GM18502 (cell line): ENCODE results near the gene TBCE.
"Not testable (repeated sequence)": the region's sequence is repeated elsewhere in the genome, so short reads cannot be mapped to it uniquely, and the experiment has no call there.

Source experiments
- ATAC-seq: cut with Tn5 transposase; IDR thresholded peaks from one replicate; pipeline ENCODE4 v1.9.1; 2021; ENCODE audit warnings: mild to moderate bottlenecking; ENCODE audit not compliant: unreplicated experiment, poor library complexity

Gene TBCE

GRCh38 chr1:235351441-235351840, 15.8 kb upstream of the TBCE start:
- no peak for ATAC-seq

DNA sequence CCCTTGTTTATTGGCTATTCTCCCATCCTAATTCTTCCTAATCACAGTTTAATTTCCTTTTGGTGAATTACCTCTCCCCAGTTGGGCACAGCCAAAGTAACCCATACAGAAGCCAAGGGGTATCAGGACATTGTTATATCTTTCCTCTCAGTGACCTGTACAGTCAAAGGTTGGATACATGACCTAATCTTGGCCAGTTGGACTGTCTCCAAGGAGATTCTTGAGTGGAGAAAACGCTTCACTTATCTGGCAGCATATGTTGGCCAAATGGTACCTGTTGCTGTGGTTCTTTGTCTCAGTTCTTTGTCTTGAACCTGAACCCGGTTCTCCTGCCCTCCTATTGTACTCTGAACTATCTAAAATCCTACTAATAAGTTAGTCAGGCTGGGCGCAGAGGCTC, 15.3 kb upstream of the TBCE start:
- no peak for ATAC-seq

GRCh38 chr1:235357485-235358373, 9.5 kb upstream of the TBCE start:
- no peak for ATAC-seq

- no peak for ATAC-seq
These were observed 8.3 kb upstream of the TBCE start for GRCh38 chr1:235358899-235359298.

DNA sequence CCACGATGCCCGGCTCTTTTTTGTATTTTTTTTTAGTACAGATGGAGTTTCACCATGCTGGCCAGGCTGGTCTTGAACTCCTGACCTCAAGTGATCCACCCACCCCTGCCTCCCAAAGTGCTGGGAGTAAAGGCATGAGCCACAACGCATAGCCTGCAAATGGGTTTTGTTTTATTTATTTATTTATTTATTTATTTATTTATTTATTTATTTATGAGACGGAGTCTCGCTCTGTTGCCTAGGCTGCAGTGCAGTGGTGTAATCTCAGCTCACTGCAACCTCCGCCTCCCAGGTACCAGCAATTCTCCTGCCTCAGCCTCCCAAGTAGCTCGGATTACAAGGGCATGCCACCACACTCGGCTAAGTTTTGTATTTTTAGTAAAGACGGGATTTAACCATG, 3.0 kb upstream of the TBCE start:
- ATAC-seq, result not testable (repeated sequence)

DNA sequence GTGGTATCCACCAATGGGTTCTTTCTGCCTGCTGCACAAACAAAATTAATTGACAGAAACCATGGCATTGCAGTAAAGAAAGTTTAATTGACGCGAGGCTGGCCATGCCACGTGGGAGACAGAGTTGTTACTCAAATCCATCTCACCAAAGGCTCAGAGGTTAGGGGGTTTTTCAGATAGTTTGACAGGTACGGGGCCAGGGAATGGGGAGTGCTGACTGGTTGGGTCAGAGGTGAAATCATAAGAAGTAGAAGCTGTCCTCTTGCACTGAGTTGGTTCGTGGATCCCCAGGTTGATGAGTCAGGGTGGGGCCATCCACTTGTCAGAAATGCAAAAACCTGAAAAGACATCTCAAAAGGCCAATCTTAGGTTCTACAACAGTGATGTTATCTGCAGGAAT, 941 bp upstream of the TBCE start:
- ATAC-seq, result no peak

DNA sequence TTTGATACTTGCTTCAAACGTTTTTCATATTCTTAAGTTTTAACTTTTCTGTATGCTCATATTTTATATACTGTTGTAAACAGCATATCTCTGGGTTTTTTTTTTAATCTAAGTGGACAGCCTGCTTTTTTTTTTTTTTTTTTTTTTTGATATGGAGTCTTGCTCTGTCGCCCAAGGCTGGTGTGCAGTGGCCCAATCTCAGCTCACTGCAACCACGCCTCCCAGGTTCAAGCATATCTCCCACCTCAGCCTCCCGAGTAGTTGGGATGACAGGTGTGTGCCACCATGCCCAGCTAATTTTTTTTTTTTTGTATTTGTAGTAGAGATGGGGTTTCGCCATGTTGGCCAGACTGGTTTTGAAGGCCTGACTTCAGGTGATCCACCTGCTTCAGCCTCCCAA, 1.2 kb downstream of the TBCE start:
- no peak for ATAC-seq

GRCh38 chr1:235369802-235370201, 2.6 kb downstream of the TBCE start:
- no peak for ATAC-seq

GRCh38 chr1:235375919-235376605, 8.8 kb downstream of the TBCE start:
- no peak for ATAC-seq

DNA sequence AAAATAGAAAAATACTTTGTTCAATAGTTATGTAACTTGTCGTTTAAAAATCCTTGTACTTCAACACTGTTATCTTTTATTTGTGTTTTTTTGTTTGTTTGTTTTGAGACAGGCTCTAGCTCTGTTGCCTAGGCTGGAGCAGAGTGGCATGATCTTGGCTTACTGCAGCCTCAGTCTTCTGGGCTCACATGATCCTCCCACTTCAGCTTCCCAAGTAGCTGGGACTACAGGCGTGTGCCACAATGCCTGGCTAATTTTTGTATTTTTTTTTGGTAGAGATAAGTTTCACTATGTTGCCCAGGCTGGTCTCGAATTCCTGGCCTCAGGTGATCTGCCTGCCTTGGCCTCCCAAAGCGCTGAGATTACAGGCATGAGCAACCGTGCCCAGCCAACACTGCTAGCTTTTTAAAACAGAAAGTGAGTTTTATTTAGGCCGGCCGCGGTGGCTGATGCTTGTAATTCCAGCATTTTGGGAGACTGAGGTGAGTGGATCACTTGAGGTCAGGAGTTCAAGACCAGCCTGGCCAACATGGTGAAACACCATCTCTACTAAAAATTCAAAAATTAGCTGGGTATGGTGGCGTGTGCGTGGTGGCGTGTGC, 11.0 kb downstream of the TBCE start:
- ATAC-seq, result not testable (repeated sequence)

DNA sequence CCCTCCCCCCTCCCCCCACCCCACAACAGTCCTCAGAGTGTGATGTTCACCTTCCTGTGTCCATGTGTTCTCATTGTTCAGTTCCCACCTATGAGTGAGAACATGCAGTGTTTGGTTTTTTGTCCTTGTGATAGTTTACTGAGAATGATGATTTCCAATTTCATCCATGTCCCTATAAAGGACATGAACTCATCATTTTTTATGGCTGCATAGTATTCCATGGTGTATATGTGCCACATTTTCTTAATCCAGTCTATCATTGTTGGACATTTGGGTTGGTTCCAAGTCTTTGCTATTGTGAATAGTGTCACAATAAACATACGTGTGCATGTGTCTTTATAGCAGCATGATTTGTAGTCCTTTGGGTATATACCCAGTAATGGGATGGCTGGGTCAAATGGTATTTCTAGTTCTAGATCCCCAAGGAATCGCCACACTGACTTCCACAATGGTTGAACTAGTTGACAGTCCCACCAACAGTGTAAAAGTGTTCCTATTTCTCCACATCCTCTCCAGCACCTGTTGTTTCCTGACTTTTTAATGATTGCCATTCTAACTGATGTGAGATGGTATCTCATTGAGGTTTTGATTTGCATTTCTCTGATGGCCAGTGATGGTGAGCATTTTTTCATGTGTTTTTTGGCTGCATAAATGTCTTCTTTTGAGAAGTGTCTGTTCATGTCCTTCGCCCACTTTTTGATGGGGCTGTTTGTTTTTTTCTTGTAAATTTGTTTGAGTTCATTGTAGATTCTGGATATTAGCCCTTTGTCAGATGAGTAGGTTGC, 14.9 kb downstream of the TBCE start:
- not testable (repeated sequence) for ATAC-seq

DNA sequence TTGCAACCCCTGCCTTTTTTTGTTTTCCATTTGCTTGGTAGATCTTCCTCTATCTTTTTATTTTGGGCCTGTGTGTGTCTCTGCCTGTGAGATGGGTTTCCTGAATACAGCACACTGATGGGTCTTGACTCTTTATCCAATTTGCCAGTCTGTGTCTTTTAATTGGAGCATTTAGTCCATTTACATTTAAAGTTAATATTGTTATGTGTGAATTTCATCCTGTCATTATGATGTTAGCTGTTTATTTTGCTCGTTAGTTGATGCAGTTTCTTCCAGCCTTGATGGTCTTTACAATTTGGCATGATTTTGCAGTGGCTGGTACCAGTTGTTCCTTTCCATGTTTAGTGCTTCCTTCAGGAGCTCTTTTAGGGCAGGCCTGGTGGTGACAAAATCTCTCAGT, 18.4 kb downstream of the TBCE start:
- ATAC-seq, result not testable (repeated sequence)

DNA sequence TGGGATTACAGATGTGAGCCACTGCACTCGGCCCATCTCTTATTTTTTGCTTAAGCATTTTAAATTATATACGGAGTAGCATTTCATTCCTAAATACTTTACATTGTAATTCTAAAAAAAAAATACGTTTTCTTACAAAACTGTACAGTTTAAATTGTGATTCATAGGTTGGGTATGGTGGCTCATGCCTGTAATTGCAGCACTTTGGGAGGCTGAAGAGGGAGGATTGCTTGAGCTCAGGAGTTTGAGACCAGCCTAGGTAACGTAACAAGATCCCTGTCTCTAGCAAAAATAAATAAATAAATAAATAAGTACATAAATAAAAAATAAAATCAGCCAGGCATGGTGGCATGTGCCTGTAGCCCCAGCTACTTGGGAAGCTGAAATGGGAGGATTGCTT, 24.6 kb downstream of the TBCE start:
- no peak for ATAC-seq

GRCh38 chr1:235397733-235398132, 30.5 kb downstream of the TBCE start:
- no peak for ATAC-seq

GRCh38 chr1:235399661-235400060, 32.4 kb downstream of the TBCE start:
- no peak for ATAC-seq

DNA sequence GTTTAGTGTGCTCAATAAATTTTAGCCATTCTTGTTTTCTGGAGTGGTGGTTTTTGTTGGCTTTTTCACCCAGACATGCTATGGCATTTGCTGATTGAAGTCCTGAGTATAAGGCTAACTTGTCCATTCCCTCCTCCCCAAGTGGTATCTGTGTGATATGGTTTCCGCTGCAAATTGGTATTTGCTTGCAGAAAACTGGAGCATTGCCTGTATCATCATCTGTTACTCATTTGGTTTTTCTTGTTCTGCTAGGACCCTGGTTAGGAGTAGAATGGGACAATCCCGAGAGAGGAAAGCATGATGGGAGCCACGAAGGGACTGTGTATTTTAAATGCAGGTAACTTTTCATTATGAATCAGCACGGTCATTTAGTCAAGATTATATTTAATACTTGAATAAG, 34.0 kb downstream of the TBCE start:
- ATAC-seq, result no peak

GRCh38 chr1:235402457-235403200, 35.4 kb downstream of the TBCE start:
- ATAC-seq, result no peak

- ATAC-seq, result no peak
These were observed 36.4 kb downstream of the TBCE start for GRCh38 chr1:235403593-235403992.

- no peak for ATAC-seq
These were observed 37.0 kb downstream of the TBCE start for GRCh38 chr1:235404190-235404589.

- no peak for ATAC-seq
These were observed 40.2 kb downstream of the TBCE start for GRCh38 chr1:235407419-235407818.
